GM23338 (cell line): ENCODE data around the gene DGKH. TPM values are rescaled to one million over a fixed set of nuclear protein-coding genes. Genes with fewer than 3 reads are reported as not detected.

ENCODE experiments used
- ATAC-seq: fragments of 200-7000 bp; cut with Tn5 transposase; 3 replicates; pipeline ENCODE4 v1.9.1; 2020
- DNase-seq: peaks from one replicate; pipeline ENCODE4 v3.0.0-alpha.2; 2015; ENCODE audit warnings: low spot score
- H2AFZ ChIP-seq: fragments of 200-600 bp; sonication (generic); 2 replicates; pipeline ENCODE4 v1.8.0; 2016; ENCODE audit warnings: antibody characterized with exemption, mild to moderate bottlenecking, moderate library complexity
- H3F3A ChIP-seq: fragments of 200-600 bp; sonication (generic); replicated peaks from 2 replicates; pipeline ENCODE4 v1.8.0; 2017; ENCODE audit warnings: antibody characterized with exemption, mixed run types, low read depth
- H3K27ac ChIP-seq: fragments of 200-600 bp; sonication (generic); 2 replicates; pipeline ENCODE4 v1.6.1; 2016; ENCODE audit warnings: low read depth
- H3K27me3 ChIP-seq: fragments of 200-600 bp; sonication (generic); 2 replicates; pipeline ENCODE4 v1.8.0; 2016; ENCODE audit warnings: mild to moderate bottlenecking, mixed run types, moderate library complexity; ENCODE audit not compliant: insufficient read depth
- H3K36me3 ChIP-seq: fragments of 200-600 bp; sonication (generic); 2 replicates; pipeline ENCODE4 v1.8.0; 2016; ENCODE audit warnings: mild to moderate bottlenecking; ENCODE audit not compliant: insufficient read depth
- H3K4me1 ChIP-seq: fragments of 200-600 bp; sonication (generic); 2 replicates; pipeline ENCODE4 v1.8.0; 2016; ENCODE audit warnings: mild to moderate bottlenecking, moderate library complexity; ENCODE audit not compliant: insufficient read depth
- H3K4me2 ChIP-seq: fragments of 200-600 bp; sonication (generic); 2 replicates; pipeline ENCODE4 v1.7.1; 2017; ENCODE audit warnings: mixed run types
- H3K4me3 ChIP-seq: fragments of 200-600 bp; sonication (generic); 2 replicates; pipeline ENCODE4 v1.6.1; 2016; ENCODE audit warnings: mixed run types
- H3K79me2 ChIP-seq: fragments of 200-600 bp; sonication (generic); replicated peaks from 2 replicates; pipeline ENCODE4 v1.8.0; 2017; ENCODE audit warnings: mild to moderate bottlenecking; ENCODE audit not compliant: insufficient read depth
- H3K9me2 ChIP-seq: fragments of 200-600 bp; sonication (generic); 2 replicates; pipeline ENCODE4 v1.8.0; 2017; ENCODE audit not compliant: insufficient read depth
- H4K20me1 ChIP-seq: fragments of 200-600 bp; sonication (generic); replicated peaks from 2 replicates; pipeline ENCODE4 v1.8.0; 2017; ENCODE audit warnings: mild to moderate bottlenecking; ENCODE audit not compliant: insufficient read depth
- H3K27ac Mint-ChIP-seq: 2 replicates; pipeline ENCODE4 v1.8.0; 2020; ENCODE audit warnings: inconsistent platforms, mild to moderate bottlenecking, moderate library complexity, mixed read lengths
- H3K27me3 Mint-ChIP-seq: 3 replicates; pipeline ENCODE4 v1.8.0; 2022; ENCODE audit warnings: low read depth, mild to moderate bottlenecking, moderate library complexity, mixed read lengths, inconsistent platforms; ENCODE audit not compliant: insufficient read depth, poor library complexity
- H3K36me3 Mint-ChIP-seq: 3 replicates; pipeline ENCODE4 v1.8.0; 2021; ENCODE audit warnings: low read depth, mild to moderate bottlenecking, inconsistent platforms, moderate library complexity, mixed read lengths
- H3K4me1 Mint-ChIP-seq: 3 replicates; pipeline ENCODE4 v1.8.0; 2020; ENCODE audit warnings: mild to moderate bottlenecking, inconsistent platforms, mixed read lengths
- H3K4me3 Mint-ChIP-seq: 3 replicates; pipeline ENCODE4 v1.8.0; 2021; ENCODE audit warnings: moderate library complexity, mild to moderate bottlenecking, inconsistent platforms, mixed read lengths
- H3K9me3 Mint-ChIP-seq: 3 replicates; pipeline ENCODE4 v1.8.0; 2020; ENCODE audit warnings: moderate library complexity, mild to moderate bottlenecking, inconsistent platforms, mixed read lengths
- CREB1 ChIP-seq: fragments of 250-450 bp; sonication (Bioruptor Pico); IDR thresholded peaks from 2 replicates; pipeline ENCODE4 v1.5.0; 2020; ENCODE audit warnings: low read depth, mild to moderate bottlenecking, moderate library complexity
- CTCF ChIP-seq, 2 experiments: fragments of 200-600 bp in 1 of 2; sonication (generic) in 1 of 2; conservative IDR thresholded peaks; 2 replicates each; pipeline versions ENCODE4 v1.5.1 to v1.6.1; 2016 to 2017; ENCODE audit warnings: antibody characterized with exemption in 2 of 2, low read depth in 2 of 2, mild to moderate bottlenecking in 2 of 2, moderate library complexity in 1 of 2
- EZH2 ChIP-seq: fragments of 200-600 bp; sonication (generic); IDR thresholded peaks from one replicate; pipeline ENCODE4 v1.8.0; 2017; ENCODE audit warnings: antibody characterized with exemption, mild to moderate bottlenecking, low read depth; ENCODE audit not compliant: unreplicated experiment
- EZH2phosphoT487 ChIP-seq: fragments of 200-600 bp; sonication (generic); IDR thresholded peaks from one replicate; pipeline ENCODE4 v1.8.1; 2018; ENCODE audit warnings: antibody characterized with exemption; ENCODE audit not compliant: unreplicated experiment
- NANOG ChIP-seq: IDR thresholded peaks from 2 replicates; pipeline ENCODE4 v1.6.1; 2016; ENCODE audit warnings: antibody characterized with exemption, borderline replicate concordance
- POLR2AphosphoS5 ChIP-seq: IDR thresholded peaks from 2 replicates; pipeline ENCODE4 v1.6.1; 2016; ENCODE audit warnings: antibody characterized with exemption, low read depth
- REST ChIP-seq: IDR thresholded peaks from one replicate; pipeline ENCODE4 v1.6.1; 2018; ENCODE audit warnings: antibody characterized with exemption; ENCODE audit not compliant: unreplicated experiment
- ZNF114 ChIP-seq: fragments of 250-450 bp; sonication (Bioruptor Pico); IDR thresholded peaks from 2 replicates; pipeline ENCODE4 v1.5.0; 2020; ENCODE audit warnings: mild to moderate bottlenecking, moderate library complexity
- ZNF462 ChIP-seq: fragments of 250-450 bp; sonication (Bioruptor Pico); IDR thresholded peaks from 2 replicates; pipeline ENCODE4 v1.5.0; 2020; ENCODE audit warnings: mild to moderate bottlenecking, moderate library complexity
- polyA plus RNA-seq: library from polyadenylated mRNA; unstranded; fragments of >200 nt; fragmentation: Nextera tagmentation; extraction: Ambion mirVana; gene quantifications from 2 replicates; pipeline ENCODE4 v1.2.1, GENCODE V29; 2016
- total RNA-seq: library from RNA; depleted of rRNA; stranded (reverse); fragments of >200 nt; shearing (Covaris generic); gene quantifications from 2 replicates; pipeline ENCODE4 v1.2.3, GENCODE V29; 2014

The DGKH gene
- total and polyA plus RNA-seq, 2 experiments from 2014 or later, result 2.1 to 7.5 TPM

GRCh38 chr13:42084722-42085121 lies 36.3 kb downstream of the DGKH start:
- no peaks in the 10 kb centered on the region for H3K4me1 ChIP-seq
- no peaks in the 10 kb centered on the region for H3K36me3 ChIP-seq
- H4K20me1 ChIP-seq, result no peaks in the 10 kb centered on the region
- no peaks in the 10 kb centered on the region for H3K4me1 Mint-ChIP-seq
- no peaks in the 10 kb centered on the region for H3K9me2 ChIP-seq
- no peak overlapping the region for H3K4me3 Mint-ChIP-seq
- no peaks in the 10 kb centered on the region for H3K79me2 ChIP-seq
- no peak for TF ChIP-seq NANOG
- peaks cover 5% of the 10 kb centered on the region for H3K27me3 Mint-ChIP-seq
- peaks cover 19% of the 10 kb centered on the region; the same call in 2 of the 3 replicates for H3K36me3 Mint-ChIP-seq
- no peak for DNase-seq
- no peak for ATAC-seq
- H2AFZ ChIP-seq, result no peak overlapping the region
- no peak overlapping the region for H3K27ac Mint-ChIP-seq
- H3F3A ChIP-seq, result no peaks in the 10 kb centered on the region
- no peak overlapping the region for H3K4me2 ChIP-seq
- H3K4me3 ChIP-seq, result no peak overlapping the region
- no peaks in the 10 kb centered on the region for H3K27me3 ChIP-seq
- no peak overlapping the region for H3K27ac ChIP-seq
- peaks cover 9% of the 10 kb centered on the region; the same call in 2 of the 3 replicates for H3K9me3 Mint-ChIP-seq

GRCh38 chr13:42086582-42086981 lies 38.1 kb downstream of the DGKH start:
- no peaks in the 10 kb centered on the region for H3K4me1 Mint-ChIP-seq
- TF ChIP-seq CREB1 (CRISPR knock-in tag) (no peak), ZNF114 (CRISPR knock-in tag) (no peak), ZNF462 (CRISPR knock-in tag) (no peak), CTCF (conservative IDR thresholded peaks at IDR 0.05; ENCODE audit: low read depth in 2 of 2) (no peak), EZH2 (no peak), REST (no peak), POLR2AphosphoS5 (no peak), EZH2phosphoT487 (no peak)
- Histone ChIP-seq H3K36me3 (no peaks in the 10 kb centered on the region), H3F3A (no peaks in the 10 kb centered on the region), H3K4me1 (no peaks in the 10 kb centered on the region), H3K27me3 (no peaks in the 10 kb centered on the region), H3K9me2 (no peaks in the 10 kb centered on the region), H3K4me2 (no peak overlapping the region), H3K79me2 (no peaks in the 10 kb centered on the region), H2AFZ (no peak overlapping the region), H3K4me3 (no peak overlapping the region), H3K27ac (no peak overlapping the region), H4K20me1 (no peaks in the 10 kb centered on the region)
- peaks cover 13% of the 10 kb centered on the region; the same call in 2 of the 3 replicates for H3K36me3 Mint-ChIP-seq
- DNase-seq (no peak), ATAC-seq (no peak)
- H3K27ac Mint-ChIP-seq, result no peak overlapping the region
- peaks cover 2% of the 10 kb centered on the region for H3K27me3 Mint-ChIP-seq
- peaks cover 6% of the 10 kb centered on the region; the same call in 2 of the 3 replicates for H3K9me3 Mint-ChIP-seq
- H3K4me3 Mint-ChIP-seq, result no peak overlapping the region
